DND-41 (cell line): ENCODE measurements around the gene RPL32.

ENCODE experiments used
- ATAC-seq: fragments of 200-7000 bp; cut with Tn5 transposase; 3 replicates; pipeline ENCODE4 v1.9.1; 2021; ENCODE audit warnings: low read depth; ENCODE audit not compliant: insufficient read depth
- DNase-seq: peaks from one replicate; pipeline ENCODE4 v3.0.0-alpha.2; 2020
- H2AFZ ChIP-seq: 2 replicates; pipeline ENCODE4 v1.6.0; 2012; ENCODE audit warnings: low read depth, low read length
- H3K27ac ChIP-seq: 2 replicates; pipeline ENCODE4 v1.5.1; 2012; ENCODE audit warnings: low read length, inconsistent platforms
- H3K27me3 ChIP-seq: fragments of 200-600 bp; sonication (generic); 2 replicates; pipeline ENCODE4 v1.6.0; 2012; ENCODE audit warnings: low read length, mild to moderate bottlenecking, inconsistent platforms; ENCODE audit not compliant: insufficient read depth, poor library complexity
- H3K36me3 ChIP-seq: 2 replicates; pipeline ENCODE4 v1.5.1; 2012; ENCODE audit warnings: low read length, inconsistent platforms; ENCODE audit not compliant: insufficient read depth
- H3K4me1 ChIP-seq: 2 replicates; pipeline ENCODE4 v1.5.1; 2012; ENCODE audit warnings: mild to moderate bottlenecking, low read length; ENCODE audit not compliant: insufficient read depth
- H3K4me2 ChIP-seq: 2 replicates; pipeline ENCODE4 v1.6.0; 2012; ENCODE audit warnings: mild to moderate bottlenecking, moderate library complexity, low read length, inconsistent platforms; ENCODE audit not compliant: insufficient read depth
- H3K4me3 ChIP-seq, 2 experiments: fragments of 200-600 bp in 1 of 2; shearing (Covaris generic) in 1 of 2; 2 replicates each; pipeline ENCODE4 v1.5.1; 2012 to 2016; ENCODE audit warnings: inconsistent platforms in 2 of 2, low read length in 2 of 2, mild to moderate bottlenecking in 2 of 2, low read depth in 1 of 2, moderate library complexity in 1 of 2
- H3K79me2 ChIP-seq: 2 replicates; pipeline ENCODE4 v1.6.0; 2012; ENCODE audit warnings: low read length, inconsistent platforms; ENCODE audit not compliant: insufficient read depth
- H3K9ac ChIP-seq: 2 replicates; pipeline ENCODE4 v1.6.0; 2012; ENCODE audit warnings: low read depth, mild to moderate bottlenecking, inconsistent platforms, low read length, moderate library complexity
- H3K9me3 ChIP-seq: 2 replicates; pipeline ENCODE4 v1.5.1; 2012; ENCODE audit warnings: low read length, moderate library complexity, mild to moderate bottlenecking, inconsistent platforms; ENCODE audit not compliant: insufficient read depth, severe bottlenecking
- H4K20me1 ChIP-seq: 2 replicates; pipeline ENCODE4 v1.6.0; 2012; ENCODE audit warnings: low read length; ENCODE audit not compliant: insufficient read depth
- CTCF ChIP-seq: IDR thresholded peaks from 2 replicates; pipeline ENCODE4 v1.5.1; 2012; ENCODE audit warnings: borderline replicate concordance, low read length, moderate library complexity, mild to moderate bottlenecking; ENCODE audit not compliant: poor library complexity, severe bottlenecking; ENCODE audit errors: extremely low read depth
- EZH2 ChIP-seq: IDR thresholded peaks from 3 replicates; pipeline ENCODE4 v1.6.1; 2012; ENCODE audit warnings: borderline replicate concordance, low read depth, mild to moderate bottlenecking, moderate library complexity, low read length, inconsistent platforms; ENCODE audit not compliant: severe bottlenecking

Gene RPL32

GRCh38 chr3:12785096-12785495 is 56.3 kb downstream of the RPL32 start:
- Histone ChIP-seq H3K9me3 (no peaks in the 10 kb centered on the region), H3K4me2 (no peak overlapping the region), H3K27ac (no peak overlapping the region), H3K9ac (no peak overlapping the region), H3K79me2 (no peaks in the 10 kb centered on the region), H4K20me1 (no peaks in the 10 kb centered on the region), H3K27me3 (peaks cover 14% of the 10 kb centered on the region), H3K4me1 (no peaks in the 10 kb centered on the region), H3K36me3 (no peaks in the 10 kb centered on the region), H2AFZ (no peak overlapping the region), H3K4me3 (no peak overlapping the region)
- TF ChIP-seq EZH2: no peak
- TF ChIP-seq CTCF: no peak
- ATAC-seq: no peak
- DNase-seq: no peak
